DOHH2 (cell line): ENCODE data around the gene PCP2.
"Not testable (repeated sequence)": the region's sequence is repeated elsewhere in the genome, so short reads cannot be mapped to it uniquely, and the experiment has no call there.

Experiments used
- H3F3A ChIP-seq: fragments of 200-600 bp; sonication (generic), shearing (Covaris generic); 2 replicates; pipeline ENCODE4 v1.6.0; 2016; ENCODE audit warnings: antibody characterized with exemption, mild to moderate bottlenecking; ENCODE audit not compliant: control insufficient read depth, insufficient read depth
- H3K27ac ChIP-seq: fragments of 200-600 bp; sonication (generic); 2 replicates; pipeline ENCODE4 v1.5.1; 2014; ENCODE audit warnings: low read depth, mild to moderate bottlenecking, low read length, moderate library complexity
- H3K27me3 ChIP-seq: fragments of 200-600 bp; sonication (generic); 2 replicates; pipeline ENCODE4 v1.6.1; 2014; ENCODE audit warnings: mild to moderate bottlenecking, low read length, mixed read lengths; ENCODE audit not compliant: control insufficient read depth
- H3K36me3 ChIP-seq: fragments of 200-600 bp; sonication (generic); 2 replicates; pipeline ENCODE4 v1.6.1; 2014; ENCODE audit warnings: mild to moderate bottlenecking, low read length, moderate library complexity, mixed read lengths; ENCODE audit not compliant: control insufficient read depth
- H3K4me1 ChIP-seq: fragments of 200-600 bp; sonication (generic); 2 replicates; pipeline ENCODE4 v1.6.1; 2014; ENCODE audit warnings: mild to moderate bottlenecking, low read length, mixed read lengths; ENCODE audit not compliant: control insufficient read depth
- H3K4me2 ChIP-seq: fragments of 200-600 bp; sonication (generic); 2 replicates; pipeline ENCODE4 v1.6.0; 2014; ENCODE audit warnings: mild to moderate bottlenecking, low read length, moderate library complexity
- H3K4me3 ChIP-seq: fragments of 200-600 bp; sonication (generic); 2 replicates; pipeline ENCODE4 v1.5.1; 2014; ENCODE audit warnings: mild to moderate bottlenecking, low read length, mixed read lengths
- H3K79me2 ChIP-seq: fragments of 200-600 bp; sonication (generic); 2 replicates; pipeline ENCODE4 v1.6.1; 2014; ENCODE audit warnings: mild to moderate bottlenecking, low read length, mixed read lengths; ENCODE audit not compliant: control insufficient read depth
- H3K9me2 ChIP-seq: fragments of 200-600 bp; sonication (generic); replicated peaks from 2 replicates; pipeline ENCODE4 v1.6.1; 2014; ENCODE audit warnings: mild to moderate bottlenecking, low read length, mixed read lengths; ENCODE audit not compliant: control insufficient read depth
- H3K9me3 ChIP-seq: fragments of 200-600 bp; sonication (generic); 2 replicates; pipeline ENCODE4 v1.6.1; 2014; ENCODE audit warnings: antibody characterized with exemption, low read length, mixed read lengths; ENCODE audit not compliant: control insufficient read depth, insufficient read depth
- H4K20me1 ChIP-seq: fragments of 200-600 bp; sonication (generic); 2 replicates; pipeline ENCODE4 v1.6.0; 2014; ENCODE audit warnings: low read depth, mild to moderate bottlenecking, antibody characterized with exemption, low read length, moderate library complexity; ENCODE audit not compliant: control insufficient read depth, insufficient read depth
- CTCF ChIP-seq: fragments of 200-600 bp; sonication (generic); IDR thresholded peaks from one replicate; pipeline ENCODE4 v1.5.1; 2014; ENCODE audit warnings: antibody characterized with exemption, mild to moderate bottlenecking, low read depth, low read length; ENCODE audit not compliant: poor library complexity, severe bottlenecking
- EZH2phosphoT487 ChIP-seq: fragments of 200-600 bp; sonication (generic); IDR thresholded peaks from 2 replicates; pipeline ENCODE4 v1.6.1; 2017; ENCODE audit warnings: borderline replicate concordance, mild to moderate bottlenecking, antibody characterized with exemption, low read length, moderate library complexity, mixed read lengths

The PCP2 gene

DNA sequence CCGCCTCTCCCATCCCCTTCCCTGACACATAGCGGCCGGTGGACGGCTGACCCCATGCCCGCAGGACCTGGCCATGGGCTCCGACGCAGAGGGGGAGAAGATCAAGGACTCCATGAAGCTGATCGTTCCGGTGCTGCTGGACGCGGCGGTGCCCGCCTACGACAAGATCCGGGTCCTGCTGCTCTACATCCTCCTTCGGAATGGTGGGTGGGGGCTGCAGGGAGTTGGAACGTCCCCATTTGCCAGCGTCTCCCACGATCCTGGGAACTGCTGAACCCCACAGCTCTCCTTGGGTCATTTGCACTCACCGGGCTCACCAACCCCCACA lies 11.0 kb upstream of the PCP2 start:
- TF ChIP-seq EZH2phosphoT487: no peak
- no peak for TF ChIP-seq CTCF
- H3F3A ChIP-seq: peaks cover 9% of the 10 kb centered on the region; the same call in 1 of the 2 replicates
- no peaks in the 10 kb centered on the region for H3K27me3 ChIP-seq
- peaks cover 13% of the 10 kb centered on the region; the same call in 1 of the 2 replicates for H3K36me3 ChIP-seq
- H3K4me2 ChIP-seq: no peak overlapping the region
- peaks cover 36% of the 10 kb centered on the region for H3K4me1 ChIP-seq
- peaks cover 5% of the 10 kb centered on the region; the same call in 1 of the 2 replicates for H3K9me3 ChIP-seq
- H3K4me3 ChIP-seq: no peak overlapping the region
- no peaks in the 10 kb centered on the region for H3K79me2 ChIP-seq
- H3K9me2 ChIP-seq: no peaks in the 10 kb centered on the region
- H4K20me1 ChIP-seq: no peaks in the 10 kb centered on the region
- no peak overlapping the region for H3K27ac ChIP-seq

DNA sequence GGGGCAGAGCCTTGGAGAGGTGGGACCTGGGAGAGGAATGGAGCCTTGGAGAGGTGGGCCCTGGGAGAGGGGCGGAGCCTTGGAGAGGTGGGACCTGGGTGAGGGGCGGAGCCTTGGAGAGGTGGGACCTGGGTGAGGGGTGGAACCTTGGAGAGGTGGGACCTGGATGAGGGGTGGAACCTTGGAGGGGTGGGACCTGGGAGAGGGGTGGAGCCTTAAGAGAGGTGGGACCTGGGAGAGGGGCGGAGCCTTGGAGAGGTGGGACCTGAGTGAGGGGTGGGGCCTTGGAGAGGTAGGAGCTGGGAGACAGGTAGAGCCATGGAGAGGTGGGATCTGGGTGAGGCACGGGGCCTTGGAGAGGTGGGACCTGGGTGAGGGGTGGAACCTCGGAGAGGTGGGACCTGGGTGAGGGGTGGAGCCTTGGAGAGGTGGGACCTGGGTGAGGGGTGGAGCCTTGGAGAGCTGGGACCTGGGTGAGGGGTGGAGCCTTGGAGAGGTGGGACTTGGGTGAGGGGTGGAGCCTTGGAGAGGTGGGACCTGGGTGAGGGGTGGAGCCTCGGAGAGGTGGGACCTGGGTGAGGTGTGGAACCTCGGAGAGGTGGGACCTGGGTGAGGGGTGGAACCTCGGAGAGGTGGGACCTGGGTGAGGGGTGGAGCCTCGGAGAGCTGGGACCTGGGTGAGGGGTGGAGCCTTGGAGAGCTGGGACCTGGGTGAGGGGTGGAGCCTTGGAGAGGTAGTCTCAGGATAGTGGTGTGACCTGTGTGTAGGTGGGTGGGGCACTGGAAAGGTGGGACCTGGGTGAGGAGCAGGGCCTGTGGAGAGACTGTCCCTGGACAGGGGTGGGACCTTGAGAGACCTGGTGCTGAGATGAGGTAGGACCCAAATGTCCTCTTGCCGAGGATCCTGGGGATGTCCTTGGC lies 10.4 kb upstream of the PCP2 start:
- H3K79me2 ChIP-seq, H3K9me2 ChIP-seq, H4K20me1 ChIP-seq, H3K9me3 ChIP-seq, H3K4me3 ChIP-seq, H3K4me2 ChIP-seq, H3K27ac ChIP-seq, H3K27me3 ChIP-seq, H3F3A ChIP-seq: not testable (repeated sequence)
- peaks cover 30% of the 10 kb centered on the region for H3K4me1 ChIP-seq
- H3K36me3 ChIP-seq: peaks cover 13% of the 10 kb centered on the region; the same call in 1 of the 2 replicates

DNA sequence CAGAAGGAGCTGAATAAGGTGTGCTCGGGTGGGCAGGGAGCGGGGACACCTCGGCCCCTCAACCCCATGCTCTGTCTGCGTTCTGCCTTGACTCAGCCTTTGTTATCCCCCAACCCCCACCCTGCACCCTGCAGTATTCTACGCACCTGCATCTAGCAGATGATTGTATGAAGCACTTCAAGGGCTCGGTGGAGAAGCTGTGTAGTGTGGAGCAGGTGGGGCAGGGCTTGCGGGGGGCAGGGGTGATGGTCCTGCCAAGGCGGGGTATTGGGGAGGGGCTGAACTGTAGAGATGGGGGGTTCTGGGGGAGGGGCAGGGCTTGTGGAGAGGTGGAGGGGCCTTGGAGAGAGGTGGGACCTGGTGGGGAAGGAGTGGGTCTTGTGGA lies 9.5 kb upstream of the PCP2 start:
- Histone ChIP-seq H4K20me1 (no peaks in the 10 kb centered on the region), H3K36me3 (peaks cover 13% of the 10 kb centered on the region; the same call in 1 of the 2 replicates), H3K4me1 (peaks cover 22% of the 10 kb centered on the region), H3K4me3 (no peak overlapping the region), H3F3A (peaks cover 6% of the 10 kb centered on the region; the same call in 1 of the 2 replicates), H3K79me2 (peaks cover 7% of the 10 kb centered on the region), H3K27me3 (no peaks in the 10 kb centered on the region), H3K9me3 (peaks cover 5% of the 10 kb centered on the region; the same call in 1 of the 2 replicates), H3K27ac (no peak overlapping the region), H3K4me2 (no peak overlapping the region), H3K9me2 (no peaks in the 10 kb centered on the region)
- TF ChIP-seq EZH2phosphoT487 (no peak), CTCF (no peak)
